Activated B cell treated with CpG ODN at 0.5 μM for 24 hours (primary cell): Measurements from ENCODE around the gene TMEM255B. TPM values are rescaled to one million over a fixed set of nuclear protein-coding genes. Genes with fewer than 3 reads are reported as not detected.

Experiments
- ATAC-seq: fragments of 200-7000 bp; cut with Tn5 transposase; one replicate; pipeline ENCODE4 v1.10.0; 2021; ENCODE audit warnings: low read depth, mild to moderate bottlenecking, moderate library complexity
- CTCF ChIA-PET: fragments of 350-600 bp; sonication (Branson Sonifier 250); formaldehyde crosslinking; loops from one replicate; lab custom pipeline; 2021; ENCODE audit warnings: antibody characterized with exemption; lab: Charles Lee
- POLR2A ChIA-PET: fragments of 350-600 bp; sonication (Branson Sonifier 250); formaldehyde crosslinking; loops from one replicate; lab custom pipeline; 2021; ENCODE audit warnings: antibody characterized with exemption; lab: Charles Lee
- DNase-seq: peaks from one replicate; pipeline ENCODE4 v3.0.0; 2022
- H3K27ac Mint-ChIP-seq: one replicate; pipeline ENCODE4 v1.8.0; 2020; ENCODE audit warnings: mixed read lengths
- H3K27me3 Mint-ChIP-seq: one replicate; pipeline ENCODE4 v1.8.0; 2021; ENCODE audit warnings: mixed read lengths
- H3K36me3 Mint-ChIP-seq: one replicate; pipeline ENCODE4 v1.8.0; 2021; ENCODE audit warnings: low read depth, mixed read lengths
- H3K4me1 Mint-ChIP-seq: one replicate; pipeline ENCODE4 v1.8.0; 2021; ENCODE audit warnings: mixed read lengths
- H3K4me3 Mint-ChIP-seq: one replicate; pipeline ENCODE4 v1.8.0; 2020; ENCODE audit warnings: mild to moderate bottlenecking, mixed read lengths
- H3K9me3 Mint-ChIP-seq: one replicate; pipeline ENCODE4 v1.8.0; 2020; ENCODE audit warnings: mixed read lengths
- intact Hi-C: fragments of 100-400 bp; cut with micrococcal nuclease; formaldehyde crosslinking; loops from one replicate; pipeline ENCODE4 v1.15.1; 2024
- total RNA-seq: library from RNA; stranded (reverse); gene quantifications from 2 replicates; pipeline ENCODE4 v1.2.3, GENCODE V29; 2022
- TF ChIP-seq, protein P1 (sequence below): fragments of 200-600 bp; IDR thresholded peaks from one replicate; pipeline ENCODE4 v1.8.0; 2022; ENCODE audit warnings: antibody characterized with exemption, mild to moderate bottlenecking

TMEM255B gene
- total RNA-seq, 1 donor from 2014 or later: 6.2 TPM

DNA sequence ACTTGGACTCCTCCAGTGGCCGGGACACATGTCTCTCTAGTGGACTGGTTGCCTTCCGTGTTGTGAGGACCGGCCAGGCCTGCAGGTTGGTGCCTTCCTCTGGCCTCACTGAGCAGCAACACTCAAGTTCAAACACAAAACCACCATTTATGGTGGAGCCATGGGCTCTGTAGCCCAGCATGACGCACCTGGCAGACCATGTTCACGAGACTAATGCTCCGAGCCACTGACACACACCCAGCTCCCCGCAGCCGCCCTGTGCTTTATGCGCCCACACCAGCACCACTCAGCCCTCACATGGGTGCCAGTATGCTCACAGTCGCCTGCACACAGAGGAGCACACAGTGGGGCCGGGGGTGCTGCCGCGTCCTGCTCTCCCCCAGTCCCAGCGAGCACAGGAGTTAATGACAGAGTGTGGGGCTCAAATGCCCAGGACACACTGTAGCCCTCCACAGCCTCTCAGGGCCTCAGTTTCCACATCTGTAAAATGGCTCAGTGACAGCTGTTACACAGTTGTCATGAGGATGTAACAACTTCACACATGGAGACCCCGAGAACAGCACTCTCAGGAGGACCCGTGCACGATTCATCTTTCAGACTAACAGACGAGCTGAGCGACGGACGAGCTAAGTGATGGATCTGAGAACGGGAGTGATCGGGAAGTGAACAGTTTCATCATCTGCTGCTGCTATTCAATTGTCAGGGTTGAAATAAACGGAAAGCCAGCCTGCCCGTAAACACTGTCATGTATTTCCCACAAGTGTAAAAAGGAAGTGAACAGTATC lies 97.1 kb downstream of the TMEM255B start:
- TF ChIP-seq, protein P1, sequence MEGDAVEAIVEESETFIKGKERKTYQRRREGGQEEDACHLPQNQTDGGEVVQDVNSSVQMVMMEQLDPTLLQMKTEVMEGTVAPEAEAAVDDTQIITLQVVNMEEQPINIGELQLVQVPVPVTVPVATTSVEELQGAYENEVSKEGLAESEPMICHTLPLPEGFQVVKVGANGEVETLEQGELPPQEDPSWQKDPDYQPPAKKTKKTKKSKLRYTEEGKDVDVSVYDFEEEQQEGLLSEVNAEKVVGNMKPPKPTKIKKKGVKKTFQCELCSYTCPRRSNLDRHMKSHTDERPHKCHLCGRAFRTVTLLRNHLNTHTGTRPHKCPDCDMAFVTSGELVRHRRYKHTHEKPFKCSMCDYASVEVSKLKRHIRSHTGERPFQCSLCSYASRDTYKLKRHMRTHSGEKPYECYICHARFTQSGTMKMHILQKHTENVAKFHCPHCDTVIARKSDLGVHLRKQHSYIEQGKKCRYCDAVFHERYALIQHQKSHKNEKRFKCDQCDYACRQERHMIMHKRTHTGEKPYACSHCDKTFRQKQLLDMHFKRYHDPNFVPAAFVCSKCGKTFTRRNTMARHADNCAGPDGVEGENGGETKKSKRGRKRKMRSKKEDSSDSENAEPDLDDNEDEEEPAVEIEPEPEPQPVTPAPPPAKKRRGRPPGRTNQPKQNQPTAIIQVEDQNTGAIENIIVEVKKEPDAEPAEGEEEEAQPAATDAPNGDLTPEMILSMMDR: no peak
- Mint-ChIP-seq H3K9me3 (no peaks in the 10 kb centered on the region), H3K4me1 (peaks cover 4% of the 10 kb centered on the region), H3K36me3 (no peaks in the 10 kb centered on the region), H3K4me3 (no peak overlapping the region), H3K27me3 (peaks cover 14% of the 10 kb centered on the region), H3K27ac (no peak overlapping the region)
- ChIA-PET POLR2A (no interaction called here), CTCF (no interaction called here)
- ATAC-seq (no peak), DNase-seq (no peak)
- intact Hi-C loops: no loop called here

- ChIA-PET CTCF (no interaction called here), POLR2A (no interaction called here)
- TF ChIP-seq, protein P1: no peak
- Mint-ChIP-seq H3K27ac (no peak overlapping the region), H3K36me3 (no peaks in the 10 kb centered on the region), H3K4me3 (no peak overlapping the region), H3K4me1 (peaks cover 4% of the 10 kb centered on the region), H3K27me3 (peaks cover 19% of the 10 kb centered on the region), H3K9me3 (no peaks in the 10 kb centered on the region)
- ATAC-seq (no peak), DNase-seq (no peak)
- intact Hi-C loops: no loop called here
Observed at GRCh38 chr13:113856716-113857065, 97.7 kb downstream of the TMEM255B start.

- ChIA-PET CTCF (no interaction called here), POLR2A (no interaction called here)
- ATAC-seq (no peak), DNase-seq (no peak)
- H3K36me3 Mint-ChIP-seq: no peaks in the 10 kb centered on the region
- no peak overlapping the region for H3K27ac Mint-ChIP-seq
- peaks cover 25% of the 10 kb centered on the region for H3K27me3 Mint-ChIP-seq
- no peak overlapping the region for H3K4me3 Mint-ChIP-seq
- intact Hi-C loops: no loop called here
- H3K9me3 Mint-ChIP-seq: no peaks in the 10 kb centered on the region
- TF ChIP-seq, protein P1: no peak
- H3K4me1 Mint-ChIP-seq: peaks cover 9% of the 10 kb centered on the region
Observed at GRCh38 chr13:113857531-113858195, 98.6 kb downstream of the TMEM255B start.

DNA sequence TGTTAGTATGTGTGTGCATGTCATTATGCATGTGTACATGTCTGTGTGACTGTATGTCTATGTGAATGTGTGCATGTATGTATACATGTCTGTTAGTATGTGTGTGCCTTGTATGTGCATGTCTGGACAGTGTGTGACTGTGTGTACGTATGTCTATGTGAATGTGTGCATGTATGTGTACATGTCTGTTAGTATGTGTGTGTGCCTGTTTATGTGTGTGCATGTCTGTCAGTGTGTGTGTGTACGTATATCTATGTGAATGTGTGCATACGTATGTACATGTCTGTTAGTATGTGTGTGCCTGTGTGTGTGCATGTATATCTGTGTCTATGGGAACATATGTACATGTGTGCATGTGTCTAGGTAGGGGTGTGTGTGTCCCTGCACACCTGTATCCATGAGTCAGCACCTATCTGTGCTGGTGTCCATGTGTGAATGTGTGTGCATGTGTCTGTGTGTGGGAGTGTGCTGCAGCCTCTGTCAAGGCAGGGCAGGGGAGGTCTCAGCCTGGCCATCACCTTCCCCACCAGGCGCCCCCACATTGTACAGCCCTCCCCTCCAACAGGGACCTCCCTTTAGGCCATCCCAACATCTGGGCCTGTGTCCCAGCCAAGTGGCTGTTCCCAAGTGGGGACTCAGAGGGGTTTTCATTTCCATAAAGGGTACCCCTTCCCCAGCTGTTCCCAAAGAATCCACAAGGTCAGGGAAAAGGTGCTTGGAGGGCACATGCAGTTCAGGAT lies 100.5 kb downstream of the TMEM255B start:
- ATAC-seq (no peak), DNase-seq (no peak)
- ChIA-PET POLR2A (no interaction called here), CTCF (no interaction called here)
- no peaks in the 10 kb centered on the region for H3K9me3 Mint-ChIP-seq
- H3K4me3 Mint-ChIP-seq: no peak overlapping the region
- peaks cover 27% of the 10 kb centered on the region for H3K27me3 Mint-ChIP-seq
- no peaks in the 10 kb centered on the region for H3K36me3 Mint-ChIP-seq
- intact Hi-C loops: loop anchor here (5.0 kb wide), 1 partner anchor 368 kb away; no protein-coding TSS in a partner anchor
- no peak overlapping the region for H3K27ac Mint-ChIP-seq
- TF ChIP-seq, protein P1: no peak
- H3K4me1 Mint-ChIP-seq: peaks cover 18% of the 10 kb centered on the region
